ENCODE results near the gene TTC23.
A peak's percentile ranks its signal among the peaks of the same experiment; 100 is the strongest.
"Not testable (repeated sequence)": the region's sequence is repeated elsewhere in the genome, so short reads cannot be mapped to it uniquely, and the experiment has no call there.

Gene TTC23

GRCh38 chr15:99201408-99202175 lies 47.8 kb downstream of the TTC23 start:
- FAIRE-seq (no peak), DNase-seq (ENCODE audit: low spot score) (no peak)

GRCh38 chr15:99197856-99198255 lies 51.5 kb downstream of the TTC23 start:
- DNase-seq (ENCODE audit: low spot score): peak; percentile 51

DNA sequence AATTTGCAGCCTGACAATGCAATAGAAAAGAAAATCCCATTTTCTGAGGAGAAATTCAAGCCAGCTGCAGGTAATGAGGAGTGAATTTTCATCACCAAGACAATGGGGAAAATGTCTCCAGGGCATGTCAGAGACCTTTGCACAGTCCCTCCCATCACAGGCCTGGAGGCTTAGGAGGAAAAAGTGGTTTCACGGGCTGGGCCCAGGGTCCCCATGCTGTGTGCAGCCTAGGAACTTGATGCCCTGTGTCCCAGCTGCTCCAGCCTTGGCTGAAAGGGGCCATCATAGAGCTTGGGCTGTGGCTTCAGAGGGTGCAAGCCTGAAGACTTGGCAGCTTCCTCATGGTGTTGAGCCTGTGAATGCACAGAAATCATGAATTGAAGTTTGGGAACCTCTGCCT lies 57.2 kb downstream of the TTC23 start:
- not testable (repeated sequence) for DNase-seq (ENCODE audit: low spot score); FAIRE-seq

More at GRCh38 chr15:99197856-99198255, 51.5 kb downstream of the TTC23 start:
- no peak for FAIRE-seq

- FAIRE-seq: no peak
- no peak for DNase-seq (ENCODE audit: low spot score)
Measured at GRCh38 chr15:99187936-99188335, 61.4 kb downstream of the TTC23 start.

DNA sequence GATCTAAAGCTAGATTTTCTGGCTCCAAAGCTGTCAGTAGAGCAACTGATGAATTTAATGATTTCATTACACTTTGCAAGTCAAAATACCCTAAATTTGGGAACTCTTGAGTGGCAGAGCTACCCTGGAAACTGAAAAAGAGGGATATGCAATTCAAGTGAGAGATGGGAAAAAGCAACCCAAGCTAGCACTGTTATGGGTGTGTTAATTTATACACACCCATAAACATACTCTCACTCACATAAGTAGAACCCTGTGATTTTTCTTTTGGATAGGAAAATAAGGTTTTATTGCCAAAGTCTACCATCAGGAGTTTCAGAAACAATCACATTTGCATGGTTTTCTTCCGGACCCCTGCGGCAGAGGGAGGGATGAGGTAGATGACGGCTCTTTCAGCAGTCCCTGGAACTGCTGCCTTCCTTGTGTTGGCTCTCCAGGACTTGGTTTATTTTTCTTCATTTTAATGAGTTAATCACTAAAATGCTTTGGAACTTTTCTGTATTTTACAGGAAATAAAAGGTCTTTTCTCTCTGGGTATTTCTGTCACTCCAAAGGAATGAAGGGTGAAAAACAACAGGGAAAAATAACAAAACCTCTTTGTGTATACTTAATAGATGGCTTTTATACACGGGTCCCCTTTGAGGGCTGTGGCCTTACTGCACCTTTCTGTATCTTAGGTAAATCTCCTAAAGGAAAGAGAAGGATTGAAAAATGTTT lies 63.8 kb downstream of the TTC23 start:
- FAIRE-seq (no peak), DNase-seq (ENCODE audit: low spot score) (no peak)

DNA sequence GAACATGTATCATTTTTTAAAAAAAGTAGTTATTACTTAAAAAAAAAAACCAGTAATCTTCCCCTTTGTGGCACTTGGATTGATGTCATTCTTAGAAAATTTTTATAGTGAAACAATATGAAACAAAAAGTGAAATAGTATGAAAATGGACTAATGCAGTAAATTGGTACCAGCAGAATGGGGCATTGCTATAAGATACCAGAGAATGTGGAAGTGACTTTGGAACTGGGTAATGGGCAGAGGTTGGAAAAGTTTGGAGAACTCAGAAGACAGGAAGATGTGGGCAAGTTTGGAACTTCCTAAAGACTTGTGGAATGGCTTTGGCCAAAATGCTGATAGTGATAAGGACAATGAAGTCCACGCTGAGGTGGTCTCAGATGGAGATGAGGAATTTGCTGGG lies 66.6 kb downstream of the TTC23 start:
- no peak for FAIRE-seq

DNA sequence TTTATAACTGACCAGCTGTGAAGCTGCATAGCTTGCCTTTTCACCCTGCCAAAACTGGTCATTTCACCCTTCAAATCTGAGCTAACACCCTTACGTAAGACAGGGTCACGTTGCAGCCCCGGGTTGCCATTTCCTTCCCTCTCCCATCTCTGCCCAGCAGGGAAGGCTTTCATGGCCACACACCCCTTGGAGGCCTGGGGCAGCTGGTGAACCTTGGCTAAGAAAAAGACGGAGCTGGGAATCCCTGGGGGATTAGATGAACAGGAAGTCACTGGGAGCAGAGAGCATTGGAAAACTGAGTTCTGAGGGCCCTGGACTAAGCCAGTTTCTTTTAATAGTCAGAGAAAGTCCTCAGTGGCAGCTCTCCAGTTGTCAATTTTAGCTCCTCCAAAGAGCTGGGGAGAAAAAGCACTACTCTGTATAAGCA lies 67.8 kb downstream of the TTC23 start:
- no peak for FAIRE-seq
- no peak for DNase-seq (ENCODE audit: low spot score)

More for the DNA sequence above, 66.6 kb downstream of the TTC23 start:
- DNase-seq (ENCODE audit: low spot score): no peak

- FAIRE-seq: no peak
- no peak for DNase-seq (ENCODE audit: low spot score)
Measured at GRCh38 chr15:99180964-99181306, 68.4 kb downstream of the TTC23 start.

GRCh38 chr15:99180086-99180963 lies 69.1 kb downstream of the TTC23 start:
- DNase-seq (ENCODE audit: low spot score): no peak
- no peak for FAIRE-seq

GRCh38 chr15:99177679-99178078 lies 71.7 kb downstream of the TTC23 start:
- FAIRE-seq: no peak

DNA sequence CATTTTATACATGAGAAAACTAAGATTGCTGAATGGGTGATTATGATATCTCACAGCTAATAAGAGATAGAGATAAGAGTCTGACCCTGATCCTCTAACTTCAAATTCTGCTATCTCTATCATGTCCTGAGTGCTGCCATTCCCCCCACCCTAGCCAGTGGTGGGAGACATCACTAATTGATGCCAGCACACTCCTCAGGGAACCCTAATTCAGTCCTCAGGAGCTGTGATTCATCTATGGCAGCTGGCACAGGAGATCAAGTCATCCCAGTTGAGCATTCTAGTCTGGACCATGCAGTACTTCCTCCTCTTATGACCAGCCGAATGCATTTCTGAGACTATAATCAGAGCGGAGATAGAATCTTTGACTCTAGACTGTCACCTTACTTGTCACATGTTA lies 72.6 kb downstream of the TTC23 start:
- DNase-seq (ENCODE audit: low spot score) (no peak), FAIRE-seq (no peak)

More at GRCh38 chr15:99177679-99178078, 71.7 kb downstream of the TTC23 start:
- no peak for DNase-seq (ENCODE audit: low spot score)

DNA sequence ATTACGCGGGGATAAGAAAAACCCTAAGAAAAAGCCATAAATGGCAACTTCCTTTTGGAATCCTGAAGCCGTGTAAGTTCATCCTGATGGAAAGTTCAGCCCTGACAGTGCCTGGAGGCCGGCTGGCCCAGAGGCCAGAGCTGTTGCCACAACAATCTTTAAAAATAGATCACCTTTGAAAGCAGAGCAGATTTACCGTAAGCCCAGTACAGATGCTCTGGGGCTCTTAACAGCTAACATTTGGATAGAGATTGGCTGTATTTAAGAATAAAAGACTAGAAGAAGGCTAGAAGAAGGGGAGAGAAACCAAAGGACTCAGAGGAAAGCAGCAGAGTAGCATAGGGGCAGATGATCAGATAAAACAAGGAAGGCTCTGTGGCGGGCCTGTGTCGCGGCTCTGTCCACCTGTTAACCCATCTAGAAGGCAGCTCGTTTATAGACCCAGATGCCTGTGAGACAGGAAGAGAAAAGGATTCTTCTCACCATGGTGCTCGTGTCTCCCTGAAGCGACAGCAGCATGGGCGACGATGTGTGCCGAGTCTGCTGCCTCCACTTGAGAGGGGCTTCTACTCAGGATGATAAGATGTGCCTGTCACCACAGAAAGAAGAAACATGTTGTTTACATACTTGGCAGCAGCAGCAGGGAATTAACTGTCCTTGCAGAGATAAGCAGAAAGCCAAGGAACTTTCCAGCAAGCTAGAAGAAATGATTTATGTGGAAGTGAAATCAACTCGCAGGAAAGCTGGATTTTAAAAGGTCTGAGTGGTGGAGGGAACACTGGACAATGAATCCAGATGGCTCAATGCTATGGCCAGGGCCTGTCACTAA lies 74.6 kb downstream of the TTC23 start:
- no peak for DNase-seq (ENCODE audit: low spot score)
- no peak for FAIRE-seq

DNA sequence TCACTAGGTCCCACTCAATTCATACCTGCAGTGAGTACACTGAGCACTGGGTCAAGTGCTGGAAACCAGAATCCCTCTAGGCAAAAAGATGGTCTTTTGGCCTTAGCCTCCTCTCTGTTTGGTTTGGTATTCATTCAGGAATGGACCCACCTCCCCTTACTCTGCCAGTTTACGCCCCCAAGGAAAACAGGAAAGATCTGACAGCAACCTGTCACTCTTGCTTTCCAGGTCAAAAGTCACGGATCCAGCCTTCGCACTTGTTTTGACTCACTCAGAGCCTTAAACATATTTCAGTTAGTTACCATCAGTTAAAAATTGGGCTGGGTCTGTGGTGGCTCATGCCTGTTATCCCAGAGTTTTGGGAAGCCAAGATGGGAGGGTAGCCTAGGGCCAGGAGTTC lies 76.4 kb downstream of the TTC23 start:
- no peak for FAIRE-seq
- DNase-seq (ENCODE audit: low spot score): no peak

DNA sequence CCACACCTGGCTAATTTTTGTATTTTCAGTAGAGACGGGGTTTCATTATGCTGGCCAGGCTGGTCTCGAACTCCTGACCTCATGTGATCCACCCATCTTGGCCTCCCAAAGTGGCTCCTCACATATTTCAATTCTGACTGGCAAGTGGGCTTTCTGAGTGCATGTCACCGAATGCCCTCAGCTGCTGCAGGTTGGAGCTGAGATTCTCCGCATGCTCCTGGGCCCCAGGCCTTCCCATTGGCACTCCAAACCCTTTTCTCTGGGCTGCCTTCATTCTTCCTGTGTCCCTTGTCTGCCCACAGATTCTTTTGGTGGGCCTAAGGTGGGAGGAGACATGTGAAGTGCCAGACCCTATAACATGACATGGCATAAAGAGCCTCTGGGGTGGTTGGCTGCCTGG lies 77.2 kb downstream of the TTC23 start:
- FAIRE-seq: no peak
- DNase-seq (ENCODE audit: low spot score): no peak

GRCh38 chr15:99170476-99171065 lies 78.8 kb downstream of the TTC23 start:
- FAIRE-seq: no peak
- no peak for DNase-seq (ENCODE audit: low spot score)

DNA sequence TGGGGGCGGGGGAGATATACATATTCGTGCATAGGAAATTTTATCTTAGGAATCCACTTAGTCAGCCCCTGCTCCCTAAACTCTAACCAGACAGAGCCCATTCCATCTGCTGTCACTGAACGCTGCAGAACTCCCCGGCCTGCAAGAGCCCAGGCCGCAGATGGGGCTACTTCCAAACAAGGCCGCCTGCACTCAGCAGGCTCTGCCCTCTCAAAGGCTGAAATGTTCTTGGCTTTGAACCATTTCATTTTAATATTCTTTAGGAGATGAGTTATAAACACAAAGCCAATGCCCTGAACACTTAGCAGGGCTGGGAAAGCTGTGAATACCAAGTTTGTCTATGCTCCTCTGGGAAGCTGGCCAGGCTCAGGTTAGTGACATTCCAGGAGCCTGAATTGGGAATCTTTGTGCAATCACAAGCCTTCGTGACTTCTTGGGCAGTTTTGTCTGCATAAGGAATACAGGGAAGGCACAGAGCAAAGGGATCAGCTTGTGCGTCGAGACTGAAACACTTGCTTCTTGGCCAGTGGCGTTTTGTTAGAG lies 79.5 kb downstream of the TTC23 start:
- FAIRE-seq: no peak
- no peak for DNase-seq (ENCODE audit: low spot score)

DNA sequence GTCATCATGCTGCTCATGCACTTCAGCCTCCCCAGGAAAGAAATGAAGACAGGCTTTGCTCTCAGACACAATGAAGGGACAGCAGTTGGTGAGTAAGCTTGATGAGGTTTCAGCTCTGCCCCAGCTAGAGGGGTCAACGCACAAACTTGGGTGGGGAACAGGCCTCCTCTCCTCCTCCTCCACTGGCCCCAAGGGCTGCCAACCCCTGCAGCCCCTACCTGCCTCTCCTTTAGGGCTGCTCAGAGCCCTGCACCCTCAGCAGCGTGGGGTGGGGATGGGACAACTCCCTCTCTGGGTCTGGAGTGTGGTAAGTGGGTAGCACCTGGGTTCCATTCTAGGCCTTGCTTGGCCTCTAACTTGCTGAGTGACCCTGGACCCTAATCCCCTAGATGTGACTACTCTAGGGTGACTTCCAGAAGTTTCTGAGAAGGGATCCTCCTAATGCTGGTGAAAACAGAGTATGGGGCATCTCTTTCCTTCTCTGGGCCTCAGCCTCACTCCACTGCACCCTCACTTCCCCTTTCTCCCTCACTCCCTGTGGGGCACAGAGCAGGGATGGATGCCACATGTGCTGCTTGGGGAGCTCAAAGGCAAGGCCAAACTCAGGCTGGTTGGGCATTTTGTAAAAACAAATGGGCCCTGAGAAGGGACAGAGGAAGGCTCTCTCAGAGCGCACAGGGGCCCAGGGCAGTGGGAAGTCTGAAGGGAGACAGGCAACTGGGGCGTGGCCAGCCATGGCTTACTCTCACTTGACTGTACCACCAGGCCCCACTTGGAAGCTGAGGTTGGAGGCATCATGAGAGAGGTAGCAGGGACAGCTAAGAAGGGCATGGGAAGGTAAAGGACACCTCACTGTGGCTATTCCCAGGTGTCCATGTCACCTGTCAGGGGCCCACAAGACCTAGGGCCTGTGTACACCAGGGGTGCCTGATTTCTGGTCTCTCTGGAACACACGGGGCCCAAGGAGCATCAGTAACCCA lies 80.5 kb downstream of the TTC23 start:
- DNase-seq (ENCODE audit: low spot score) (no peak), FAIRE-seq (no peak)

- no peak for DNase-seq (ENCODE audit: low spot score)
- FAIRE-seq: no peak
Measured at GRCh38 chr15:99167640-99168039, 81.7 kb downstream of the TTC23 start.

- FAIRE-seq (no peak), DNase-seq (ENCODE audit: low spot score) (no peak)
Measured at GRCh38 chr15:99167201-99167600, 82.2 kb downstream of the TTC23 start.

Measured in RCC 7860 (cell line).